ENCODE measurements around the gene MSI2. TPM values are rescaled to one million over a fixed set of nuclear protein-coding genes. Genes with fewer than 3 reads are reported as not detected.

Gene MSI2
- total RNA-seq, 1 donor from 2014 or later, result 23.1 TPM

- H3K27me3 Mint-ChIP-seq (ENCODE audit: low read depth), result no peaks in the 10 kb centered on the region
- no peak for TF ChIP-seq CTCF (IDR thresholded peaks at IDR 0.05)
- H3K4me1 Mint-ChIP-seq (ENCODE audit: low read depth), result peaks cover 20% of the 10 kb centered on the region
- no peak overlapping the region for H3K27ac Mint-ChIP-seq (ENCODE audit: unreplicated experiment)
- no peaks in the 10 kb centered on the region for H3K9me3 Mint-ChIP-seq (ENCODE audit: low read depth)
- DNase-seq (ENCODE audit: low spot score), result no peak
- no peak overlapping the region for H3K4me3 Mint-ChIP-seq (ENCODE audit: unreplicated experiment)
- peaks cover 4% of the 10 kb centered on the region for H3K36me3 Mint-ChIP-seq (ENCODE audit: low read depth)
Measured at GRCh38 chr17:57404073-57404472, 147.8 kb downstream of the MSI2 start.

- DNase-seq (ENCODE audit: low spot score), result no peak
- no peak overlapping the region for H3K27ac Mint-ChIP-seq (ENCODE audit: unreplicated experiment)
- H3K4me1 Mint-ChIP-seq (ENCODE audit: low read depth), result peaks cover 20% of the 10 kb centered on the region
- no peak for TF ChIP-seq CTCF (IDR thresholded peaks at IDR 0.05)
- H3K4me3 Mint-ChIP-seq (ENCODE audit: unreplicated experiment), result no peak overlapping the region
- no peaks in the 10 kb centered on the region for H3K27me3 Mint-ChIP-seq (ENCODE audit: low read depth)
- H3K9me3 Mint-ChIP-seq (ENCODE audit: low read depth), result no peaks in the 10 kb centered on the region
- peaks cover 4% of the 10 kb centered on the region for H3K36me3 Mint-ChIP-seq (ENCODE audit: low read depth)
Measured at GRCh38 chr17:57404795-57405490, 148.6 kb downstream of the MSI2 start.

GRCh38 chr17:57405491-57406072 is 149.3 kb downstream of the MSI2 start:
- H3K9me3 Mint-ChIP-seq (ENCODE audit: low read depth), result no peaks in the 10 kb centered on the region
- DNase-seq (ENCODE audit: low spot score), result no peak
- H3K27me3 Mint-ChIP-seq (ENCODE audit: low read depth), result no peaks in the 10 kb centered on the region
- no peak overlapping the region for H3K4me3 Mint-ChIP-seq (ENCODE audit: unreplicated experiment)
- H3K4me1 Mint-ChIP-seq (ENCODE audit: low read depth), result peaks cover 20% of the 10 kb centered on the region
- TF ChIP-seq CTCF (IDR thresholded peaks at IDR 0.05), result no peak
- no peak overlapping the region for H3K27ac Mint-ChIP-seq (ENCODE audit: unreplicated experiment)
- H3K36me3 Mint-ChIP-seq (ENCODE audit: low read depth), result peaks cover 4% of the 10 kb centered on the region

- no peak overlapping the region for H3K4me3 Mint-ChIP-seq (ENCODE audit: unreplicated experiment)
- H3K4me1 Mint-ChIP-seq (ENCODE audit: low read depth), result peaks cover 20% of the 10 kb centered on the region
- no peak overlapping the region for H3K27ac Mint-ChIP-seq (ENCODE audit: unreplicated experiment)
- peaks cover 4% of the 10 kb centered on the region for H3K36me3 Mint-ChIP-seq (ENCODE audit: low read depth)
- H3K27me3 Mint-ChIP-seq (ENCODE audit: low read depth), result no peaks in the 10 kb centered on the region
- no peak for TF ChIP-seq CTCF (IDR thresholded peaks at IDR 0.05)
- DNase-seq (ENCODE audit: low spot score), result no peak
- H3K9me3 Mint-ChIP-seq (ENCODE audit: low read depth), result no peaks in the 10 kb centered on the region
Measured at GRCh38 chr17:57406131-57406980, 150.0 kb downstream of the MSI2 start.

GRCh38 chr17:57406981-57407286 is 150.6 kb downstream of the MSI2 start:
- no peak for DNase-seq (ENCODE audit: low spot score)
- Mint-ChIP-seq H3K27me3 (ENCODE audit: low read depth) (no peaks in the 10 kb centered on the region), H3K36me3 (ENCODE audit: low read depth) (peaks cover 2% of the 10 kb centered on the region), H3K27ac (ENCODE audit: unreplicated experiment) (no peak overlapping the region), H3K9me3 (ENCODE audit: low read depth) (no peaks in the 10 kb centered on the region), H3K4me3 (ENCODE audit: unreplicated experiment) (no peak overlapping the region), H3K4me1 (ENCODE audit: low read depth) (peaks cover 20% of the 10 kb centered on the region)
- TF ChIP-seq CTCF (IDR thresholded peaks at IDR 0.05), result no peak

Data from chondrocyte (in vitro differentiated cells).